IPS-15b (cell line): Measurements from ENCODE around the gene TIGD6.

ENCODE experiments used
- H3K27me3 ChIP-seq: one replicate; pipeline ENCODE4 v1.6.1; 2013; ENCODE audit warnings: low read length; ENCODE audit not compliant: control insufficient read depth, insufficient read depth
- H3K36me3 ChIP-seq: one replicate; pipeline ENCODE4 v1.6.1; 2013; ENCODE audit warnings: low read length; ENCODE audit not compliant: control insufficient read depth, insufficient read depth
- H3K4me1 ChIP-seq: one replicate; pipeline ENCODE4 v1.6.1; 2013; ENCODE audit warnings: mild to moderate bottlenecking, low read length; ENCODE audit not compliant: control insufficient read depth, insufficient read depth
- H3K4me3 ChIP-seq: one replicate; pipeline ENCODE4 v1.5.1; 2013; ENCODE audit warnings: low read depth, low read length
- H3K9ac ChIP-seq: one replicate; pipeline ENCODE4 v1.6.1; 2013; ENCODE audit warnings: low read depth, mild to moderate bottlenecking, low read length
- H3K9me3 ChIP-seq: one replicate; pipeline ENCODE4 v1.6.1; 2013; ENCODE audit warnings: mild to moderate bottlenecking, low read length; ENCODE audit not compliant: control insufficient read depth, insufficient read depth

TIGD6 gene

DNA sequence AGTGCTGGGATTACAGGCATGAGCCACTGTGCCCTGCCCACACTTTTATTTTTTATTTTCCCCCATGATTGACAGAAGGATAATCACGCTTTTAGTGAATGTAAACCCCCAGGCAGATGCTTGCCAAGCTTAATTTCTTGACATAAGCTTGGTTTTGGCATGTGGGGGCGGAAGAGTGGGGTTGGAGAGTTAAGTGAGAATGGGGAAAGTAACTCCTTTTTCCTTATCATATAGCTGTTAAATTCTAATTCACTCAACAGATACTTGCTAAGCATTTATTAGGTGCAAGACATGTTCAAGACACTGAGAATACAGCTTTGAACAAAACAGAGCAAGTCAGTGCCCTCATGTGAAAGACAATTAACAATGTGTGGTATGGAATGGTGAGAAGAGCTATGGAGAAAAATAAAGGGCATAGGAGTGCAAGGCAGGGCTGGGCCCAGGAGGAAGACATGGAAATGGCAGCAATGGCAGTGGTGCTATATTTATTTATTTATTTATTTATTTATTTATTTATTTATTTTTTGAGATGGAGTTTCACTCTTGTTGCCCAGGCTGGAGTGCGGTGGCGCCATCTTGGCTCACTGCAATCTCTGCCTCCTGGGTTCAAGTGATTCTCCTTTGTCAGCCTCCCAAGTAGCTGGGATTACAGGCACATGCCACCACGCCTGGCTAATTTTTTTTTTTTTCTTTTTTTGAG is 37.7 kb downstream of the TIGD6 start:
- no peaks in the 10 kb centered on the region for H3K36me3 ChIP-seq
- H3K9me3 ChIP-seq, result no peaks in the 10 kb centered on the region
- H3K9ac ChIP-seq, result no peak overlapping the region
- peaks cover 9% of the 10 kb centered on the region for H3K27me3 ChIP-seq
- no peak overlapping the region for H3K4me3 ChIP-seq
- H3K4me1 ChIP-seq, result peaks cover 7% of the 10 kb centered on the region

DNA sequence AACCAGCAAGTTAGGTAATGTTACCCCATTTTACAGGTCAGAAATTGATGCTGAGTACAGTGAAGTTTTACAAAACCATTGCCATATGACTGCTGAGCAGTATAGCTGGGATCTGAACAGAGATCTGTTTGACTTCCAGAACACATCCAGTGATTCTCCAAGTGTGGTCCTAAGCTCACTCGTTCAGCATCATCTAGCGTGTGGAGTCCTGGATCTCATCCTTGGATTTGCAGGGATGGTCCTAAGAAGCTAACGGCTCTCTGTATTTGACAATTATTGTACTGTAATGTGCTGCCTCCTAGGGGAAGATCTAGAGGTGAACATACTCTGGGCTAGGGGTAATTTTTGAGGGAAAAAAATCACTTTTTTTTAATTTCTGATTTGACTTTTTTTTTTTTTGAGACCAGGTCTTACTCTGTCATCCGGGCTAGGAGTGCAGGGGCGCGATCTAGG is 38.5 kb downstream of the TIGD6 start:
- H3K36me3 ChIP-seq, result no peaks in the 10 kb centered on the region
- no peak overlapping the region for H3K4me3 ChIP-seq
- no peaks in the 10 kb centered on the region for H3K9me3 ChIP-seq
- peaks cover 9% of the 10 kb centered on the region for H3K27me3 ChIP-seq
- H3K4me1 ChIP-seq, result peaks cover 7% of the 10 kb centered on the region
- no peak overlapping the region for H3K9ac ChIP-seq

DNA sequence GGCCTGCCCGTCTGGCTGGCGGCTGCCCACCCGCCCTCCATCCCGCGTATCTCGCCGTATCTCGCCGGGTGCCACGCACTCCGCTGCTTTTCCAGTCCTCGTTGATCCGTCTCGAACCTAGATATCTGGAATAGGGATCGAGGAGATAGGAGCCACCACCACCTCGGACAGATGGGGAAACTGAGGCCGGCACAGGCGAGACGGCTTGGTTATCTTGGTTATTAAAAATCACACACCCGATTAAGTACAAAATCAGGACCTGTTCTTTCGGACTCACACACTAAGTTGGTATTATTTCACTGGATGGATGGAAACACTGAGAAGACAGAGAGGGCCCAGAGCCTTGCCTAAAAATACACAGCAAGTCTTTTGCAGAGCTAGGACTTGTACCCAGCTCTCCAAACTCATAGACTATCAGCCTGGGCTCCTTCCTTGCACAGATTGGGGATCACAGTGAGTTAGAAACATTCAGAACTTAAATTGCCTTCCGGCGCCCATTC is 39.2 kb downstream of the TIGD6 start:
- no peaks in the 10 kb centered on the region for H3K36me3 ChIP-seq
- peak overlapping the region; percentile 47 for H3K9ac ChIP-seq
- H3K27me3 ChIP-seq, result peaks cover 9% of the 10 kb centered on the region
- H3K9me3 ChIP-seq, result no peaks in the 10 kb centered on the region
- peak overlapping the region; percentile 73 for H3K4me3 ChIP-seq
- H3K4me1 ChIP-seq, result peaks cover 7% of the 10 kb centered on the region

DNA sequence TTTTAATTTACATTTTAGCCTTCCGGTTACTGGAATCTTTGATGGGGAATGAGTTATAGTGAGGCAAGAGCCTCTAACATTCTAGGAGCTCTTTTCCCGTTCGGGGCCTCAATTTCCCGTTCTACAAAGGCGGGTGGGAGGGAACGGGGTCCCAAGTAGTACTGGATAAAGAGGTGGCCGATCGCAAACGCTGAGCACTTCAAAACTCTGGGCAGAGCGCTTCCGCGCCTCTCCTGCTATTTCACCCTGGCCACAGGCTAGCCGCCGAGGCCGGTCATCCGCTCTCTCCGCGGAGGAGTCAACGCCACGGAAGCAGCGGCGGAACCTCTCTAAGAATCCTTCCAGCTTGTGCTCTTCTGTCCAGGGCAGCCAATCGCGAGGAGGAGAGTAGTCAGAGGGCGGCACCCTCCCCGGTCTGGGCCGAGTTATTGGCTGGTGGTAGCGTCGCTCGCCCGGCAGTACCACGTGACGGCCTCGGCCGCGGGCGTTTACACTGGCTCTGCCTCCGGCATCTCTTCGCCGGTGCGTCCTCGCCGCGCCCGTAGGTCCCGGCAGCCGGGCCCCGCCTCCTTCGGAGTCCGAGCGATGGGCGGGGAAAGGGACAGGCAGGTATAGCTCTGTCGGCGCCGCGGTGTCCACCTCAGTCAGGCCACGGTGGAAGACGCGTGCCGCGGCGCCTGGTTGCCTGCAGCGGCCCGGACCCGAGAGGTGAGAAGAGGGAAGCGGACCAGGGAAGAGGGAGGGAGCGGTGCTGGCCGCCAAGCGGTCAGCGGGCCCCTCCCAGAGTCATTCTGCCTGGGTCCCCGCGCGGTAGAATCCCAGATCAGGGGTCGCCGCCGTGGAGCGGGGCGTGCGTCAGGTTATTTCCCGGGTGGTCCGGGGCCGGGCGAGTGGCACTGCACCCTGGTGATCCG is 39.9 kb downstream of the TIGD6 start, which contains the start of gene SLC26A2:
TSS of gene SLC26A2 (plus strand) at position 487 of the 914 bp plus-strand sequence. CDS start 16,895 bp downstream, outside the sequence.
- Histone ChIP-seq H3K4me1 (peaks cover 7% of the 10 kb centered on the region), H3K36me3 (no peaks in the 10 kb centered on the region), H3K4me3 (peak within 1 kb of the TSS; percentile 73), H3K9ac (peak within 1 kb of the TSS; percentile 47), H3K27me3 (peaks cover 9% of the 10 kb centered on the region), H3K9me3 (no peaks in the 10 kb centered on the region)

DNA sequence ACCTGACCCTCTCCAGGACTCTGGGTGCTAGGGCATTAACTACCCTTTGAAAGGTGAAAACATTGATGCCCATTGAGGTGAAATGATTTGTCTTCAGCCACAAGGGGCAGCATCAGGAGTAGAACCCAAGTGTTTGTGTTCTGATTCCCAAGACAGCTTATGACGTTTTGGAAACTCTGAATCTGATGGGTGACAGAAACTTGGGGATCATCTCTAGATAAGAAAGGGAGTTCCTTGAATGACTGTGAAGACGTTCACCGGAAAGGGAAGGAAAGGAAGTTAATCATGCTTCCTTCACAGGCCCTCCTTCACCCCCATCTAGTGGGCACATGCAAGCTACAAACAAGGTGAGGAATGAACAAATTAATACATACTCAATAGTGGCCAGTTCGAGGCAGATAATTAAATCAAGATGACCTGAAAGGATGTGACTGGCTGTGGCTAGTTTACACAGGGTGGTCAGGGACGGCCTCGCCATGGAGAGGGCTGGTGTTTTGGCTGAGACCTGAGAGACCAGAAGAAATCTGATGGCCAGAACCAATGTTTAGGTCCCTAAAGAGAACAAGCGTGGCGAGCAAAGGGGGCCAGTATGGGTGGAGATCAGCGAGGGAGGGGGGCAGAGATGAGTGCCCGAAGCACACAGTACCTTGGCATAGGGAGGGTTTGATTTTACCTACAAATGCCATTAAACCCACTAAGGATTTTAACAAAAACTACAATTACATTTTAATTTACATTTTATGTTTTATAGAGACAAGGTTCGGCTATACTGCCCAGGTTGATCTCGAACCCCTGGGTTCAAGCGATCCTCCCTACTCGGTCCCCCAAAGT is 40.8 kb downstream of the TIGD6 start:
- Histone ChIP-seq H3K27me3 (peaks cover 9% of the 10 kb centered on the region), H3K4me1 (peaks cover 7% of the 10 kb centered on the region), H3K9me3 (no peaks in the 10 kb centered on the region), H3K36me3 (no peaks in the 10 kb centered on the region), H3K9ac (peak overlapping the region; percentile 41), H3K4me3 (peak overlapping the region; percentile 73)

DNA sequence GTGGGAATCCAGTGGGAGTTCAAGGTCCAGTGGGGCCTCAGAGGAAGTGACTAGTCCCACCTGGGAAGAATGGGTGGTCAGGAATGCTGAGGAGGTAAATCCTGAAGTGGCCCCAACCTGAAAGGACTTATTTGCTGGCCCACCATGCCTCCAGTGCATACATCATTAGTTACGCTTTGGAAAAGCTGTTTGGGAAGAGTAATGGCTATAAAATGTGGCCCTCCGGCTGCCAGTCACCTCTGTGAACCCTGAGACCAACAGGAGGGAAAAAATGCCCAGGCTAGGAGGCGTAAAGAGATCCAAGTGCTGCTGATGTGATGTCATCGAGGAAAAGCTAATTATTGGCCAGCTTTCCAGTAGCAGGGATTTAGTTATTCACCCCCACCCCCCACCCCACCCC is 42.6 kb downstream of the TIGD6 start:
- Histone ChIP-seq H3K36me3 (no peaks in the 10 kb centered on the region), H3K9ac (no peak overlapping the region), H3K4me1 (peaks cover 7% of the 10 kb centered on the region), H3K27me3 (peaks cover 9% of the 10 kb centered on the region), H3K4me3 (no peak overlapping the region), H3K9me3 (no peaks in the 10 kb centered on the region)

DNA sequence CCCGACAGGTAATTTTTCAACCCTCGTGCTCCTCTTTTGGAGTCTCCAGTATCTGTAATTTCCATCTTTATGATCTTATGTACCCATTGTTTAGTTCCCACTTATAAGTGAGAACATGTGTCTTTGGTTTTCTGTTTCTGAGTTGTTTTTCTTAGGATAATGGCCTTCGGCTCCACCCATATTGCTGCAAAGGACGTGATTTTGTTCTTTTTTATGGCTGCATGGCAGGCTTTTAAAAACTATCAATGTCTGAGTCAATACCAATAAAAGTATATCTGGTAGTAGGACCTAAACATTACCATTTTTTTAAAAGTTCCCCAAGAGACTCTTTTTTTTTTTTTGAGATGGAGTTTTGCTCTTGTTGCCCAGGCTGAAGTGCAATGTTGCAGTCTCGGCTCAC is 43.8 kb downstream of the TIGD6 start:
- Histone ChIP-seq H3K27me3 (peaks cover 6% of the 10 kb centered on the region), H3K36me3 (no peaks in the 10 kb centered on the region), H3K9ac (no peak overlapping the region), H3K9me3 (no peaks in the 10 kb centered on the region), H3K4me1 (peaks cover 7% of the 10 kb centered on the region), H3K4me3 (no peak overlapping the region)

DNA sequence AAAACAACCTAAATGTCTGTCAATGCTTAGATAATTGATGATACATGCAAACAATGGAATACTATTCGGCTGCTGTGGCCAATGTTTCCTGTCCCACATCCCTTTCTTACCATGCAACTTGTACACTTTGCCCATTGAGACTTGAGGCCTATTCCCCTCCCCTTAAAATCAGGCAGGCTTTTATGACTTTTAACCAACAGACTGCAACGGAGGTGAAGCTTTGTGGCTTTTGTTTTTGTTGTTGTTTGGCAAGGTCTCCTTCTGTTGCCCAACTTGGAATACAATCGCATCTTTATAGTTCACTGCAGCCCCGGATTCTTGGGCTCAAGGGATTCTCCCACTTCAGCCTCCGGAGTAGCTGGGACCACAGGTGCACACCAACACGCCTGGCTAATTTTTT is 45.7 kb downstream of the TIGD6 start:
- Histone ChIP-seq H3K9ac (no peak overlapping the region), H3K27me3 (no peaks in the 10 kb centered on the region), H3K4me3 (no peak overlapping the region), H3K4me1 (peaks cover 7% of the 10 kb centered on the region), H3K9me3 (no peaks in the 10 kb centered on the region), H3K36me3 (no peaks in the 10 kb centered on the region)

DNA sequence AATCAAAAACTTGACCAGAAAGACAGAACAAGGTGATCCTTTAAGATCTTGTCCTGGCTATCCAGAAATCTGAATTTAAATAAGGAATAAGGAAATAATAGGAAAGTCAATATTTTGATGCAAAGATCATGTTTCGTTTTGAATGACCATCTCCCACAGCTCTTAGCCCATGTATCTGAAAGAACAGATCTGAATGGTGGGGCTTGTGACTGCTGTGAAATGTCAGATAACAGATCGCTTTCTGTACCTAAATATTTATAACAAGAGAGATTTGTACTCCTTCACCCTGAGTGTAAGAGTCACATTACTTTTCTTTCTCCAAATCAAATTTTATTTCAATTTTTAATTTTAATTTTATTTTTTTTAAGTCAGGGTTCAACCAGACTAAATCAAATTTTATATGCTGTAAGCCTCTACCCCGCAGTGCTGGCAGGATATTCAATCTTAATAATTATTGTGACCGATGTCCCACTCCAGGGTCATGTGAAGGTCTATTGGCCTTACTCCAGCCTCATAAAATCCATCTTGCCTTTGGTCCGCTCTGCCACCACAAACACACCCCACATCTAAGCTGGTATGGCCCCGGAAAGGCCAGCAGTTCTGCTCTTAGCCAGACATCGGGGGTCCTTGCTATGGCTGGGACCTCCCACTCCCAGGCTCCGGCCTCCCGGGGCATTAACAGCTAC is 46.9 kb downstream of the TIGD6 start:
- Histone ChIP-seq H3K4me3 (no peak overlapping the region), H3K4me1 (no peaks in the 10 kb centered on the region)

DNA sequence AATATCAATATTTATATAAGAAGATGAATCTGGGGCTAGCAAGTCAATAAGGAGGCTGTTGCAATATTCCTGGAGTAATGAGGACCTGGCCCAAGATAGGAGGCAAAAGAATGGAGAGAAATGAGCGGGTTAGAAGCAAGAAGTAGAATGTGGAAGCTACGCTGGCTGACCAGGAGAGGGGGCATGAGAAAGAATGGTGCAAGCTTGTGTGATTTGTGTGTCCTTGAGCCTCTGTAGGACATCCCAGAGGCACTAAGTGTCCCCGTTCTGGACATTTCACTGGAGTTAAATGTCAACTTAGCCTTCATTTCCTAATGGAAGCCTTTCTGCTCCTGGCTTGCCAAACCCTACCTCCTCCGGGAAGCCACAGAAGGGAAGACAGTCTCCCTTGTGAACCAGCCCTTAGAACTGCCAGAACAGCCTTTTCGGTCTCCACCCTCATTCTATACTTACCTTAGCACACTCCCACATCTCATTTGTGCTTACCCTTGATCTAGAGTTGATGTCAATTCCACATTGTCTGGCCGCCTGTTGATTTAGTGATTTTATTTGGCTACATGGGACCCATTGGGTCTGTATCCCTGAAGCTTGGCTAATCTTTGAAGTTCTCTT is 49.2 kb downstream of the TIGD6 start:
- Histone ChIP-seq H3K4me1 (no peaks in the 10 kb centered on the region), H3K9me3 (no peaks in the 10 kb centered on the region), H3K4me3 (no peak overlapping the region), H3K36me3 (no peaks in the 10 kb centered on the region), H3K9ac (no peak overlapping the region), H3K27me3 (no peaks in the 10 kb centered on the region)

More for the DNA sequence above, 46.9 kb downstream of the TIGD6 start:
- no peaks in the 10 kb centered on the region for H3K27me3 ChIP-seq
- no peaks in the 10 kb centered on the region for H3K9me3 ChIP-seq
- H3K9ac ChIP-seq, result no peak overlapping the region
- H3K36me3 ChIP-seq, result no peaks in the 10 kb centered on the region
